GM19238 (cell line): ENCODE results near the gene SPRR3.

Source experiments
- DNase-seq: peaks from one replicate; pipeline ENCODE4 v3.0.0; 2011; ENCODE audit warnings: low spot score; ENCODE audit not compliant: insufficient read length

Gene SPRR3, protein sequence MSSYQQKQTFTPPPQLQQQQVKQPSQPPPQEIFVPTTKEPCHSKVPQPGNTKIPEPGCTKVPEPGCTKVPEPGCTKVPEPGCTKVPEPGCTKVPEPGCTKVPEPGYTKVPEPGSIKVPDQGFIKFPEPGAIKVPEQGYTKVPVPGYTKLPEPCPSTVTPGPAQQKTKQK

DNA sequence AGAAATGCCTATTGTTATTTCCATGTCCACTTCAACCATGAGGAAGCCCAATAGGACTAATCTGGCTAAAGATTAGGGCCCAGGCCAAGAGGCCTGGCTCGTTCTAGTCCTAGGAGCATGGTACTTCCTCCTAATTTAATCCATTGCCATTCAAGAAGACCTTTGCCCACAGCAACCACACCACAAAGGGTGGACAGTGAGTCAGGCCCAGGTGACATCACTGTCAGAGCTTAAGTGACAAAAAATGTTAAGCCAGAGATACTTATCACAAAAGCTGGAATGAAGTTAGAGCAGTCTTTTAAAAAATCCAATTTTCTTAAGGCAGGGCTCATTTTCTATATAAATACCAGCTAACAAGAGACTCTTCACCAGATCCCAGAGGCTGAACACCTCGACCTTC is at the start of gene SPRR3:
SPRR3 (plus strand) TSS at position 368 of the 400 bp plus-strand sequence. CDS start 1,272 bp downstream, outside the sequence.
- DNase-seq: no peak

- DNase-seq: no peak
These were observed 47.8 kb upstream of the SPRR3 start for GRCh38 chr1:152953761-152954160.

GRCh38 chr1:152954436-152954835 is 47.1 kb upstream of the SPRR3 start:
- DNase-seq: no peak

GRCh38 chr1:152957561-152957960 is 44.0 kb upstream of the SPRR3 start:
- no peak for DNase-seq

DNA sequence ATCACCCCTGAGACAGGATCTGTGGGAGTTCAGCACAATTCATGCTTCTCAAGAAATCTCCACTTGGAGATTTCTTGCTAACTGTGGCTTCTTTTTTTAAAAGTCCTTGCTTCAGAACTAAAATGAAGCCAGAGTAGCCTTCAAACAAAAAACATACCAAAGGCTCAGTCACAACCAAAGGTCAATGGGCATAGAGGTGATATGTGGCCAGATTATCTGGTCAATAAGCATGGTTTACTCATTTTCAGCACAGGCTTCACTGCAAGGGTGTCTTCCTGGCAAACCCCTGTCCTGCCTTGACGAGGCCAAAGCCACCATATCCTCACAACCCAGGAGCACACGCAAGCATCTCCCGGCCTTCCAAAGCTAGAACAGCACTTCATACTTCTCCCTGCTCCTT is 42.3 kb upstream of the SPRR3 start:
- DNase-seq: no peak

DNA sequence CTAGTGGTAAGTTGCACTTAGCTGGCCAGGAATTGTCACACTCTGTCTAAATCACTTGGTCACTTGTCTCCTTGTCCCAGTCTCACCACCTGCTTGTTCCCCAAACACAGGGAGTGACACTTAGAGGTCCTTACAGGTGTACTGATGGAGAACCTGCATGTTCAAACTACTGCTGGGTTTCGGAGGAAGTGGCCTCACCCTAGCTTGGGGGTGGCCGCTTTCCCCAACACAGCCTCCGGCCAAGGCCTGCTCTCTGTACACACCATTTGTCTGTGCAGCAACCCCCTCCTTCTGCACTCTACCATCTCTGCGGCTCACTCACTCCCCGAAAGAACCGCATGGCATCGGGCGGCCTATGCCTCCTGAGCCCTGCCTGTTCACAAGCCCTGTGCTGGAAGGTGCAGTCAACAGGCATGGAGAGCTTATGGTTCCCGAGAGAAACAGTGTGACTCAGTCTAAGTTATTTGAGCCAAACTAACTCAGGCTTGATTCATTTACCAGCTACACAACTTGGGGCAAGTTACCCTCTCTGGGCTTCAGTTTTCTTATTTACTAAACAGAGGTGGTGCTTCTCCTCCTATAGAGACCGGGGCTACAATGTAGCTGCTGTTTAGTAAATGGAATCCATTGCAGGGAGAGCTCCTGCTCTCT is 41.6 kb upstream of the SPRR3 start:
- no peak for DNase-seq

DNA sequence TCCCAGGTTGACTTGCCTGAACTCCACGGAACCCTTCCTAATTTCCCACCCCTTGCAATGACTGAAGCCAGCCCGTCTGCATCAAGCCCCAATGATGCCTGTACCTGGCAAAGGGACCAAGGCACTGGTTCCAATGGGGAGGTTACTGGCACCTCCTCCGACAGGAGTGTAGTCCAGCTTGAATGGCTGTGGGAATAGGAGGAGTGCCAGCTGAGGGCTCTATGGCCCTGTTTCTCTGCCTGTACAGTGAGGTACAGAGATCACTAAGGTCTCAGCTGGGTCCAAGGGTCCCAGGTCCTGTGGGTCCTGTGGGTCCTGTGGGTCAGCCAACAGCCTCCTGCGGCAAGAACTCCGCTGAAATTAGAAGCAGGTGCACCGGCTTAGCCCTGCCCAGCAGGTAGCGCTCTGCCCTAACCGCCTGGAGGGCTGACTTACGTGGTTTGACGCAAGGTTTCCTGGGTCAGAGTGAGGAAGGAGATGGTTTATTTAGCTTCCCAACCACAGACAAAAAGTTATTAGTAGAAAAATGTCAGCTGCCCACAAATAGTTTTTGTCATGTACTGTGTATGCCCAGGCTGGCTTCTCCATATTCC is 41.0 kb upstream of the SPRR3 start:
- DNase-seq: no peak

DNA sequence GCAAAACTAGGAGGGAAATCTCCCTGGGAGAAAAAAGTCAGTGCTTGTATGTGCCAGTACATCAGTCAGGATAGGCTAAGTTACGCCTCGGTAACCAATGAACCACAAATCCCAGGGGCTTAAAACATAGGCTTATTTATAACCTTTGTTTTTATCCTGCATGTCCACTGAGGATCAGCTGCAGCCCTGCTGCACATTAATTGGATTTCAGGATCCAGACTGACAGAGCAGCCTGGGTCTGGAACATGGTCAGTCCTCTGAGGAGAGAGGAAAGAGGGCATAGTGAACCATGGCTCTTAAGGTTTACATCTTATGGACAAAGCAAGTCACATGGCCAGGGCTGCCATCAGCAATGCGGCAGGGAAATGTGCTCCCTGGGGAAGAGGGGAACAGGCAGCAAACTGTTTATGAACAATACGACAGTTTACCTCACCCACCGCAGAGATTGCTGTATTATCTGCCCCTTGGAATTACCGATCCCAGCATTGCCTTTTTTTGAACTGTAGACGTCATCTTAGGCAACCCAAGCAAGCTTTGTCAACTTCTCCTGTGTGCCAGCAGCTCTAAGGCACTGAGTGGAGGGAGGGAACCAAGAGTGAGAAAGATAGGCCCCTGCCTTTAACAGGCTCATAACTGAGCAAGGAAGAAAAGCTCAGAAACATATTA is 40.2 kb upstream of the SPRR3 start:
- DNase-seq: no peak

DNA sequence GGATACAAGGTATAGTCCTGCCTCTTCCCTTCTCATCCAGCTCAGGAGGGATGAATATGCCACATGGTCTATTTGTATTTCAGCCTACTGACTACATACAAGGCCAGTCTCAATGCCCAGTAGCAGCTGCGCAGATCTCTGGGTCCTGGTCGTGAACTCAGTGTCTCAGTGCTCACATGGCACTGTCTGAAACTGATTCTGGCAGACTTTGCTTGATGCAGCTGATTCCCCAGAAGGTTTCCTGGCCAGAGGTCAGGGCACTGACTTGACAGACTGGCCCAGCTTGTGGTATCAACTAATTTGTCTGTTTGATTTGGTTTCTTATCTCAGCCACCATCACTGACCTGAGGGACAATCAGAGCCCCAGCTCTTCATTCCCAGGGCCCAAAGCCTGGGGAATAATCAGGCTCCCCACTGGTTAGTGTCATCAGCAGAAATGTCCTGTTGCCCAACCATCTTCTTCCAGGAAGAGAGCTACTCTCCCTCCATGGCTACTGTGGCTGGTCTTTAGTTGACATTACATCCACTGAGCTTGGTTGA is 38.6 kb upstream of the SPRR3 start:
- no peak for DNase-seq

GRCh38 chr1:152964536-152964935 is 37.0 kb upstream of the SPRR3 start:
- no peak for DNase-seq

- DNase-seq: no peak
These were observed 35.7 kb upstream of the SPRR3 start for GRCh38 chr1:152965853-152966252.

DNA sequence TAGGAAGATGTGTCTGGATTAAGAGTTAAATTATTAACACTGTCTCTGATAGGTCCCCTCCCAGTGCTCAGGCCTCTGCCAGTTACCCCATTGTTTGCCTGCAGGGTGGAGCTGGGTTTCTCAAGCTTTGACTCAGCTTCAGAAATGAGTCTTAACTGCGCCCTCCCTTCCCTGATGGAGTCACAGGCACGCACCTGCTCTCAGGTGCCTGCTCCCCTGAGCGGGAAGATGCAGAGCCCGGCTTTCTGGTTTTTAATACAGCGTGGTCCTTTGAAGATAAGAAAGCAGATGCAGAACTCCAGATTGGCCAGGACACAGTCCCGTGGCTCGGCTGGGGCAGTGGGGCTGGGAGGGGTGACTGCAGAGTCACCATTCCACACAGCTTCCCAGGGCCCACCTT is 34.3 kb upstream of the SPRR3 start:
- DNase-seq: no peak

DNA sequence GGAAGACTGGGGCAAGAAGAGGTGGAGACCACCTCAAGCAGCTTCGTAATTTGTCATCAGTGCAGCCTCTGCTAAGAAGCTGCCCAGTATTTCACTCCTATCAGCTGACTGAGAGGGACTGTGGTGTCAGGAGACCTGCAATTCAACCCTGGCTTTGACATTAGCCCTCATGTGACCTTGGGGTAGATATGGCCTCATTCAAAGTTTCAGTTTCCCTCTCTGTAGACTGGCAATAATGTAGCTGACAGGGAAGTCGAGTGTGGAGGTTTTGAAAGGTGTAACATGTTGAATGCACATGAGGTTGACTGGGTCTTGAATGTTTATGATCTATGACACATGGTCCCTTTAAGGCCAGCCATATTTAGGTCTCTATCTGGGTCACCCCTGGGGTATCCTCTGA is 33.3 kb upstream of the SPRR3 start:
- no peak for DNase-seq

DNA sequence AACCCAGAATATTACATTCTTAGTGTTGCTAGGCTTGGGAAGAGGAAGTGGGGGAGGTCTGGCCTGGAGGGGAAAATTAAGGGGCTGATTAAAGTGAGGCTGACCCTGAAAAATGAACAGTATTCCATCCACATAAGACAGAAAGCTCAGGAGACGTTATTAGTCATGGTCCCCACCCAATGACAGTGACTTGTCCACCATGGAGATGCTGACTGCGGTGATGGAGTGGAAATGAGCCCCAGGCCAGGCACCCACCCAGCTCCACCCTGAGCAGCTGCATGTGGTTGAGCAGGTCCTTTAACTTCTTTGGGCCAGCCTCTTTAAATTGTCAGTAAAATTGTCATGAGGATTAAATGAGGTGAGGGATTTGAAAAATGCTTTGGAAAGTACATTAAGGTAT is 32.5 kb upstream of the SPRR3 start:
- DNase-seq: no peak

GRCh38 chr1:152970495-152970894 is 31.1 kb upstream of the SPRR3 start, which contains the start of gene SPRR4:
Gene SPRR4, plus strand, starts transcription at chr1:152970648. Its CDS starts 1,243 bp downstream, at chr1:152971891.
- no peak for DNase-seq

GRCh38 chr1:152972196-152972886 is 29.2 kb upstream of the SPRR3 start:
- DNase-seq: no peak

- DNase-seq: no peak
These were observed 24.9 kb upstream of the SPRR3 start for GRCh38 chr1:152976688-152977087.

GRCh38 chr1:152977614-152978013 is 23.9 kb upstream of the SPRR3 start:
- no peak for DNase-seq

GRCh38 chr1:152980676-152981075 is 20.9 kb upstream of the SPRR3 start:
- no peak for DNase-seq

DNA sequence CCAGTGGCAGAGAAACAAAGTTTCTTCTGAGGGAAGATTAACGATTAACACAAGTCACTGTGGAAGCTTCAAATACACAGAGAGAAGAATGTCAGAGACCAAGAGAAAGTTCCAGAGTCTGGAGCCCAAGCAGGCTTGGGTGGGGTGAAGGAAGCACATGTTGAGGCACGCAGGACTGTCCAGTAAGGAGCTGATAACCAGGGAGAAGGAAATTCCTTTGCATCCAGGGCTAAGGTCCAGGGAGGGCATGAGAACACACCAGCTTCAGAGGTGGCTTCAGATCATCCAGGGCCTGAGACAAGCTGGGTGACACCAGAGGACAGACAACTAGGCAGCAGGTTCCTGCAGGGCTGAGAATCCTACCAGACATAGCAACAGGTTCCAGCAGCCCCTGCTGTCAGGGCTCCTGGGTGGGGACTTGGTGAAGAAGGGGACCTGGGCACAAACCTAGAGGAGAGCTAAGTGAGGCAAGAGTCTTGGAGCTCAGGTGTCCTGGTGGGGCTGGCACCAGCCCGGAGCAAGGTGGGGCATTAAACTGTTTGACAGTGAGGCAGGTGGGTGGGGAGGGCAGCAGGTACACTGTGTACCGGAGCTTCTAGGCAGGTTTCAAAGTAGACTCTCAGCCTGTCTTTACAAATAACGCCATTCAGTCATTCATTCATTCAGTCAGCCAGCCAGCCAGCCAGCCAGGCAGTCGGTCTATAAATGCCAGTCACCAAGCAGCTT is 20.2 kb upstream of the SPRR3 start:
- DNase-seq: no peak

GRCh38 chr1:152982076-152982475 is 19.5 kb upstream of the SPRR3 start:
- no peak for DNase-seq
